Measurements from ENCODE around the gene ODF4.

The ODF4 gene, protein sequence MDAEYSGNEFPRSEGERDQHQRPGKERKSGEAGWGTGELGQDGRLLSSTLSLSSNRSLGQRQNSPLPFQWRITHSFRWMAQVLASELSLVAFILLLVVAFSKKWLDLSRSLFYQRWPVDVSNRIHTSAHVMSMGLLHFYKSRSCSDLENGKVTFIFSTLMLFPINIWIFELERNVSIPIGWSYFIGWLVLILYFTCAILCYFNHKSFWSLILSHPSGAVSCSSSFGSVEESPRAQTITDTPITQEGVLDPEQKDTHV

DNA sequence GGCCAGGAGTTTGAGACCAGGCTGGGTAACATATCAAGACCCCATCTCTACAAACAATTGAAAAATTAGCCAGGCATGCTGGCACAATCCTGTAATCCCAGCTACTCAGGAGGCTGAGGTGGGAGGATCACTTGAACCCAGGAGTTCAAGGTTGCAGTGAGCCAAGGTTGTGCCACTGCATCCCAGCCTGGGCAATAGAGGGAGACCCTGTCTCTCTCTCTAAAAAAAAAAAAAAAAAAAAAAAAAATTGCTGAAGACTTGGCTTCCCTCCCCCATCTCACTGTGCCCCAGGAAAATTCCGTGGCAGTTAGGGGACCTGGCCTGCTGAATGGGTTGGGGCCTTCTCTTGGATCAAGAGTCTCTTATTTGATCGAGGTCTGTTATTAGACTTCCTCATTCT is at the start of gene ODF4:
Gene ODF4, plus strand, starts transcription at position 301 of the 400 bp plus-strand sequence. CDS start 212 bp downstream, outside the sequence.
- H3K27ac ChIP-seq (ENCODE audit: low read depth in 2 of 2, low read length in 2 of 2), result no peak within 1 kb of the TSS
- no peaks in the 10 kb centered on the region for H3K4me1 ChIP-seq (ENCODE audit: control insufficient read depth in 2 of 2, insufficient read depth in 2 of 2, low read length in 2 of 2)
- no peaks in the 10 kb centered on the region for H3K36me3 ChIP-seq (ENCODE audit: control insufficient read depth in 2 of 2, insufficient read depth in 2 of 2, low read length in 2 of 2)
- no peak within 1 kb of the TSS for H3K4me3 ChIP-seq (ENCODE audit: low read length in 2 of 2)
- no peaks in the 10 kb centered on the region for H3K27me3 ChIP-seq (ENCODE audit: control insufficient read depth in 2 of 2, insufficient read depth in 2 of 2, low read length in 2 of 2)
- no peaks in the 10 kb centered on the region for H3K9me3 ChIP-seq (ENCODE audit: control insufficient read depth in 2 of 2, low read length in 2 of 2)
- H3K9ac ChIP-seq (ENCODE audit: low read depth in 1 of 2, low read length in 2 of 2), result no peak within 1 kb of the TSS

DNA sequence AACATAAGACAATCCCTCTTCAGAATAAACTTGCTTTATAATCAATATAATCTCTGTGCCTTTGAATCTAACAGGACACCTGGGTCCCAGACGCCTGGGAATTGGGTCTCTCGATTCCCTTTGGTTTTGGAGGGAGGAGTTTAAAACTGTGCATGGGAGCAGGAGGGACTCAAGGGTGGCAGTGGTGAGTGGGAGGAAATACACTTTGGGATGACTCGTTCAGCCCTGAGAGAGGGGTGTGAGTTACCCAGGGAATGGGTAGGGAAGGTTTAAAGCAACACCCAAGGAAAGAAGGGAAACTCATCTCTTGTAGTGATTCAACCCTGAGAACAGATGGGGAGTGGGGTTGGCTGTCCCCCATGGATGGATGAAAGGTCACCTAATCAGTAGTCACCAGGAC is 49.6 kb upstream of the ODF4 start:
- no peaks in the 10 kb centered on the region for H3K9me3 ChIP-seq (ENCODE audit: control insufficient read depth in 2 of 2, low read length in 2 of 2)
- no peak overlapping the region for H3K9ac ChIP-seq (ENCODE audit: low read depth in 1 of 2, low read length in 2 of 2)
- no peak overlapping the region for H3K27ac ChIP-seq (ENCODE audit: low read depth in 2 of 2, low read length in 2 of 2)
- no peaks in the 10 kb centered on the region for H3K27me3 ChIP-seq (ENCODE audit: control insufficient read depth in 2 of 2, insufficient read depth in 2 of 2, low read length in 2 of 2)
- no peak overlapping the region for H3K4me3 ChIP-seq (ENCODE audit: low read length in 2 of 2)
- H3K4me1 ChIP-seq (ENCODE audit: control insufficient read depth in 2 of 2, insufficient read depth in 2 of 2, low read length in 2 of 2), result peaks cover 16 to 21% of the 10 kb centered on the region in 2 donors
- peaks cover 0 to 3% of the 10 kb centered on the region in 2 donors for H3K36me3 ChIP-seq (ENCODE audit: control insufficient read depth in 2 of 2, insufficient read depth in 2 of 2, low read length in 2 of 2)

DNA sequence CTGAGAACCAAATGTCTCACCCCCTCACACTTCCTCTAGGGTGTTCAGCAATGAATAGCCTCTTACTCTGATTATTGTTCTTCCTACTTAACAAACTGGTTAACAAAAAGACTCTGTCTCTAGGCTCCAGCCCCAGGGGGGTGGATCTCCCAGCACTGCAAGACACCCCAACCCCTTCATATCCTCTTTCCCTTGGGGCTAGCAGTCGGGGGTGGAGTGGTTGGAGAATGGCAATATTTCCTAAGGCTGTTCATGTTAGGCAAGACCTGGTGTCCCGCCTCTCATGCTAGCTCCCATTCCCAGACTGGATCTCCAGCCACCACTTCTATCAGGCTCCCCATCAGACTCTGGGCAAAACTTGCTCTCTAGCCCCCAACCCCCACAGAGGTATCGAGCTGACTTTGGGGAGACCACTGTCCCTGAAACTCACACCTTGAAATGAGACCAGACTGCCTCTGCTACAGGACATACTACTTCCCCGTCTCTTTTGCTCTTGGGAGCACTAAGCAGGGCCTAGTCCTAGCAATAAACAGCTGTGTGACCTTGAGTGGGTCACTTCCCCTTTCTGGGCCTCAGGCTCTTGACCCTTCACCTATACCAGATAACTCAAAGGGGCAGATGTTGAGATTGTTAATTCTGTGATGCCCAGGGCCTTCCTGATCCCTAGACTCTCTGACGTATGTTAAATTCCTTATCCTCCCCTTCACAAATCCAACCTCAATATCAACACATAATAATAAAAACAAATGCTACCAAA is 46.8 kb upstream of the ODF4 start:
- peaks cover 0 to 3% of the 10 kb centered on the region in 2 donors for H3K36me3 ChIP-seq (ENCODE audit: control insufficient read depth in 2 of 2, insufficient read depth in 2 of 2, low read length in 2 of 2)
- no peaks in the 10 kb centered on the region for H3K9me3 ChIP-seq (ENCODE audit: control insufficient read depth in 2 of 2, low read length in 2 of 2)
- H3K4me1 ChIP-seq (ENCODE audit: control insufficient read depth in 2 of 2, insufficient read depth in 2 of 2, low read length in 2 of 2), result peaks cover 13 to 18% of the 10 kb centered on the region in 2 donors
- no peaks in the 10 kb centered on the region for H3K27me3 ChIP-seq (ENCODE audit: control insufficient read depth in 2 of 2, insufficient read depth in 2 of 2, low read length in 2 of 2)
- H3K27ac ChIP-seq (ENCODE audit: low read depth in 2 of 2, low read length in 2 of 2), result no peak overlapping the region
- H3K4me3 ChIP-seq (ENCODE audit: low read length in 2 of 2), result no peak overlapping the region
- H3K9ac ChIP-seq (ENCODE audit: low read depth in 1 of 2, low read length in 2 of 2), result no peak overlapping the region

DNA sequence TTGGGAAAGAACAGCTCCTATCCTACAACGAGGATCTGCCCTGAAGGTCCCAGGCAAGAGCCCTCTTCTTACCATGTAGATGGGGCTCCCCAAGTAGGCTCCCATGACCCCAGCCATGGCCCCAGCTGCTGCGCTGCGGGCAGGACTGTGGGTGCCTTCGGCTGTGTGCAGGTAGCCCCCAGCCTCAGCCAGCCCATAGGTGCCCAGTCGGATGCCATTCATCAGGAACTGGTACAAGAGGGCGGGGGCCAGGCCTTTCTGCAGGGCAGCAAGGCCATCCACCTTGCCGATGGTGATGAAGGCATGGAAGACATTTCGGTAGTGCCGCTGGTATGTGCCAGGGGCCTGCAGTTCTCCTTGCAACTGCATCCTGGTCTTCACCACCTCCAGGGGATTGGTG is 45.3 kb upstream of the ODF4 start:
- Histone ChIP-seq H3K9ac (ENCODE audit: low read depth in 1 of 2, low read length in 2 of 2) (no peak overlapping the region), H3K4me3 (ENCODE audit: low read length in 2 of 2) (peak overlapping the region in 1 of 2 donors; percentile 66), H3K9me3 (ENCODE audit: control insufficient read depth in 2 of 2, low read length in 2 of 2) (no peaks in the 10 kb centered on the region), H3K27me3 (ENCODE audit: control insufficient read depth in 2 of 2, insufficient read depth in 2 of 2, low read length in 2 of 2) (no peaks in the 10 kb centered on the region), H3K27ac (ENCODE audit: low read depth in 2 of 2, low read length in 2 of 2) (no peak overlapping the region), H3K4me1 (ENCODE audit: control insufficient read depth in 2 of 2, insufficient read depth in 2 of 2, low read length in 2 of 2) (peaks cover 4 to 11% of the 10 kb centered on the region in 2 donors), H3K36me3 (ENCODE audit: control insufficient read depth in 2 of 2, insufficient read depth in 2 of 2, low read length in 2 of 2) (peaks cover 0 to 3% of the 10 kb centered on the region in 2 donors)

DNA sequence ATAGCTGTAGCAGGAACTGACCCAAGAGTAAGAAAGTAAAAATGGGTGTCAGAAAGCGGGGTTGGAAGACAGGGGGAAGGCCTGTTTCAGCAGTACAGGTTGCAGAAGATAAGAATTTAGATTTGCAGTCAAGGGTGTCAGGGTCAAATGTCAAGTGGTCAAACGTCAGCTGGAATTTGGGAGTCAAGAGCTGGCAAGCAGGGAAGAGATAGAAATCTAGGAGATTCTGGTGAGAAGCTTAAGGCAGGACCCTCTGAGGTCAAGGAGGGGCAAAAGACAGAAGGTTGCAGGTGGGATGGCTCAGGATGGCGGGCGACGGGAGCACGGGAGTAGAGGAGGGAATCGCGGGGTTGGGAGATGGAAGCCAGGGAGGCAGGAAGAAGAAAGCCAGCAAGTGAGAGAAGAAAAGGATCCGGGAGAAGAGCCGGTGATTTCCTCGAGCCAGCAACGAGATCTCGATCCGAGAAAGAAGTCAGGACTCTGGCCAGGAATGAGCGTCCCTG is 44.8 kb upstream of the ODF4 start:
- peak overlapping the region; percentile 66 to 83 for H3K4me3 ChIP-seq (ENCODE audit: low read length in 2 of 2)
- H3K9ac ChIP-seq (ENCODE audit: low read depth in 1 of 2, low read length in 2 of 2), result peak overlapping the region; percentile 69 to 90
- H3K36me3 ChIP-seq (ENCODE audit: control insufficient read depth in 2 of 2, insufficient read depth in 2 of 2, low read length in 2 of 2), result peaks cover 0 to 3% of the 10 kb centered on the region in 2 donors
- no peaks in the 10 kb centered on the region for H3K9me3 ChIP-seq (ENCODE audit: control insufficient read depth in 2 of 2, low read length in 2 of 2)
- H3K27ac ChIP-seq (ENCODE audit: low read depth in 2 of 2, low read length in 2 of 2), result peak overlapping the region; percentile 96 to 97
- H3K27me3 ChIP-seq (ENCODE audit: control insufficient read depth in 2 of 2, insufficient read depth in 2 of 2, low read length in 2 of 2), result no peaks in the 10 kb centered on the region
- H3K4me1 ChIP-seq (ENCODE audit: control insufficient read depth in 2 of 2, insufficient read depth in 2 of 2, low read length in 2 of 2), result peaks cover 0 to 9% of the 10 kb centered on the region in 2 donors

DNA sequence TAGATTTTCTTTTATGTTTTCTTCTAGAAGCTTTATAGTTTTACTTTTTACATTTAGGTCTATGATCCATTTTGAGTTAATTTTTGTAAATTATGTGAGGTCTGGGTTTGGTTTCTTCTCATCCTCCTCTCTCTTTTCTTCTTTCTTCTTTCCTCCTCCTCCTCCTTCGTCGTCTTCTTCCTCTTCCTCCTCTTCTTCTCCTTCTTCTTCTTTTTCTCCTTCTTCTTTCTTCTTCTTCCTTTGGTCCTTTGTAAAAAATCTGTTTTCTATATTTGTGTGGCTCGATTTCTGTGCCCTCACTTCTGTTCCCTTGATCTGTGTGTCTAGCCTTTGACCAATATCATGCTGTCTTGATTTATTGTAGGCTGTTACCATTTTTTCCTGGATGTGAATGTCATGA is 39.4 kb upstream of the ODF4 start:
- Histone ChIP-seq H3K9ac (ENCODE audit: low read depth in 1 of 2, low read length in 2 of 2) (peak overlapping the region in 1 of 2 donors; percentile 24), H3K27ac (ENCODE audit: low read depth in 2 of 2, low read length in 2 of 2) (no peak overlapping the region), H3K27me3 (ENCODE audit: control insufficient read depth in 2 of 2, insufficient read depth in 2 of 2, low read length in 2 of 2) (no peaks in the 10 kb centered on the region), H3K4me3 (ENCODE audit: low read length in 2 of 2) (no peak overlapping the region), H3K36me3 (ENCODE audit: control insufficient read depth in 2 of 2, insufficient read depth in 2 of 2, low read length in 2 of 2) (no peaks in the 10 kb centered on the region), H3K4me1 (ENCODE audit: control insufficient read depth in 2 of 2, insufficient read depth in 2 of 2, low read length in 2 of 2) (no peaks in the 10 kb centered on the region), H3K9me3 (ENCODE audit: control insufficient read depth in 2 of 2, low read length in 2 of 2) (no peaks in the 10 kb centered on the region)

DNA sequence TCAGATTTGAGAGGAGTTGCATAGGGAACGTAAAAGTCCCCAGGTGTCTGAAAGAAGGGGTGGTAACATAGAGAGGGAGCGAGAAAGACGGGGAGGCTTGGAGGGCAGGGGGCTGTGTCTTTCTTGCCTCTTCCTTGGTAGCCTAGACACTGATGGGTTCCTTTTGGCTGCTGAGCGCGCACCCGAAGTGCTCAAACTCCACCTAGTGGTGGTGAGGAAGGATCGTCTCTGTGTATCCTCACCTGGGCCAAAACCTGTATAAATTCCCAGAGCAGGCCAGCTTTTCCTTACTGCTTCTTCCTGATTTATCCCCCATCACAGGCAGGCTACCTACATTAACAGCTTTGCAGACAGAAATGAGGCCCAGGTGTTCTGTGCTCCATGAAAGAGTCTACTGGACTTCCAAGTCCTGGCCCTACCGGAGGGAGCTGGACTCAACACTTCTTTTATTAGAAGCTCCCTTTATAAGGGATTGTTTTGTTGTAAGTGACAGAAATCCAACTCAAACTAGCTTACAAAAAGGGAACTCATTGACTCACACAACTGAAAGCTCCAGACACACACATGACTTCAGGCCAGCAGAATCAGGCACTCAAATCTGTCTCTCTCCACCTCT is 38.9 kb upstream of the ODF4 start:
- peak overlapping the region in 1 of 2 donors; percentile 24 for H3K9ac ChIP-seq (ENCODE audit: low read depth in 1 of 2, low read length in 2 of 2)
- no peak overlapping the region for H3K27ac ChIP-seq (ENCODE audit: low read depth in 2 of 2, low read length in 2 of 2)

DNA sequence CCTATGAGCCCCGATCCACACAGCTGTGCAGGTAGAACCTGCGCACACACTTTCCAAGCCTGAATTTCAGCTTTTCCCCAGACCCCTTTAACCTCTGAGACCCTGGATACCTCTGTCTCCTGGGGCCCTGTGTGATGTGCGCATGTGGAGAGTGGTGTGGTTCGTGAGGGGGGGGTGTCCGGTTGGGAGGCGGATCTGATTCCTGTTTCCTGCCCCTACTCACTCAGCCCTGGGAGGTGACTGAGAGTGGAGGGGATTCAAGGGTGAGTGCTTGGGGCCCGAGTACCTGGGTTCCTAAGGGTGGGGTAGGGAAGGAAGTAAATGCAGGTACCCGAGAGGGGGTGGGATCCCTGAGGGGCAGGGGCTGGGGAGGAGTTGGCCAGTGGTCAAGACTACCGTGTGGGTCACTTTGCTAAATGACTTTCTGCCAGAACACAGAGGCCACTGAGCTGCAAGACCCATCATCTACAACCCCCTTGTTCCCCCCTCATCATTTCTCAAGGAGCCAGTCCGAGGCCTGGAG is 29.0 kb upstream of the ODF4 start:
- H3K9ac ChIP-seq (ENCODE audit: low read depth in 1 of 2, low read length in 2 of 2), result no peak overlapping the region
- H3K4me1 ChIP-seq (ENCODE audit: control insufficient read depth in 2 of 2, insufficient read depth in 2 of 2, low read length in 2 of 2), result no peaks in the 10 kb centered on the region
- no peaks in the 10 kb centered on the region for H3K9me3 ChIP-seq (ENCODE audit: control insufficient read depth in 2 of 2, low read length in 2 of 2)
- H3K27ac ChIP-seq (ENCODE audit: low read depth in 2 of 2, low read length in 2 of 2), result peak overlapping the region in 1 of 2 donors; percentile 38
- no peaks in the 10 kb centered on the region for H3K36me3 ChIP-seq (ENCODE audit: control insufficient read depth in 2 of 2, insufficient read depth in 2 of 2, low read length in 2 of 2)
- peaks cover 26 to 38% of the 10 kb centered on the region in 2 donors for H3K27me3 ChIP-seq (ENCODE audit: control insufficient read depth in 2 of 2, insufficient read depth in 2 of 2, low read length in 2 of 2)
- peak overlapping the region in 1 of 2 donors; percentile 19 for H3K4me3 ChIP-seq (ENCODE audit: low read length in 2 of 2)

More for the DNA sequence above, 38.9 kb upstream of the ODF4 start:
- no peaks in the 10 kb centered on the region for H3K9me3 ChIP-seq (ENCODE audit: control insufficient read depth in 2 of 2, low read length in 2 of 2)
- H3K4me1 ChIP-seq (ENCODE audit: control insufficient read depth in 2 of 2, insufficient read depth in 2 of 2, low read length in 2 of 2), result no peaks in the 10 kb centered on the region
- no peaks in the 10 kb centered on the region for H3K36me3 ChIP-seq (ENCODE audit: control insufficient read depth in 2 of 2, insufficient read depth in 2 of 2, low read length in 2 of 2)
- no peak overlapping the region for H3K4me3 ChIP-seq (ENCODE audit: low read length in 2 of 2)
- no peaks in the 10 kb centered on the region for H3K27me3 ChIP-seq (ENCODE audit: control insufficient read depth in 2 of 2, insufficient read depth in 2 of 2, low read length in 2 of 2)

DNA sequence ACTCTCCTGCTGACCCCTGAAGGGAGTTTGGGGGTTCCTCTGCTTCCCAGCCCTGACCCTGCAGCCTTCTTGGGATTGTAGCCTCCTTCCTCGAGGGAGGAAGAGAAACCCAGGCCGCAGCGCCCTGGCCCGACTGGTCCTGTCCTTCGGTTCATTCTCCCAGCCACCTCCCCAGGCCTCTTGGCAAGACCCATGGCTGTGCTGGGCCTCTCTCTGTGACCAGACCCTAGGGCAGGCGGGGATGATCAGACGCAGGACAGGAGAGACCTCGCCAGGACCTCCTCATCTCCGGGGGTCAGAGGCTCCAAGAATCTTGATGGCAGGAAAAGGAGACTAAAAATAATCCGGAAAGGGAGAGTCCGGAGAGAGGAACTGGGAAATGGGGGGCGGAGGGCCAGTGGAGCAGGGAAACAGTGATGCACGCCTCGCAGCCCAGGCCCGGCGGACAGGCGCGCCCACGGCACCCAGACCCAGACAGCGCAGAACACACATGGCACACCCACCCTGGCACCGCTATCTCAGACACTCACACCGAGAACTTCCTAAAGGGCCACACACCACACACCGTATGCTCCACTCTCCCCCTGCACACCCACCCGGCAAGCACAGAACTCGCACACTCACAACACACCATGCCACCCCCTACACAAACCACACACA is 28.4 kb upstream of the ODF4 start:
- Histone ChIP-seq H3K4me1 (ENCODE audit: control insufficient read depth in 2 of 2, insufficient read depth in 2 of 2, low read length in 2 of 2) (no peaks in the 10 kb centered on the region), H3K9ac (ENCODE audit: low read depth in 1 of 2, low read length in 2 of 2) (no peak overlapping the region), H3K27ac (ENCODE audit: low read depth in 2 of 2, low read length in 2 of 2) (no peak overlapping the region), H3K36me3 (ENCODE audit: control insufficient read depth in 2 of 2, insufficient read depth in 2 of 2, low read length in 2 of 2) (no peaks in the 10 kb centered on the region), H3K27me3 (ENCODE audit: control insufficient read depth in 2 of 2, insufficient read depth in 2 of 2, low read length in 2 of 2) (peaks cover 31 to 44% of the 10 kb centered on the region in 2 donors), H3K4me3 (ENCODE audit: low read length in 2 of 2) (no peak overlapping the region), H3K9me3 (ENCODE audit: control insufficient read depth in 2 of 2, low read length in 2 of 2) (no peaks in the 10 kb centered on the region)
